Fibroblast of mammary gland (primary cell): ENCODE results near the gene ATP1A3.
A peak's percentile ranks its signal among the peaks of the same experiment; 100 is the strongest.
"Not testable (repeated sequence)": the region's sequence is repeated elsewhere in the genome, so short reads cannot be mapped to it uniquely, and the experiment has no call there.

Experiments
- DNase-seq: peaks from one replicate; pipeline ENCODE4 v3.0.0-alpha.2; 2010; ENCODE audit warnings: low read depth
- H3K4me3 ChIP-seq: 2 replicates; pipeline ENCODE4 v1.5.1; 2011; ENCODE audit warnings: low read depth, mild to moderate bottlenecking, low read length, moderate library complexity; ENCODE audit not compliant: control insufficient read depth
- TF ChIP-seq, protein P1 (sequence below): conservative IDR thresholded peaks from 2 replicates; pipeline ENCODE4 v1.5.1; 2011; ENCODE audit warnings: low read depth, low read length, inconsistent platforms; ENCODE audit not compliant: control insufficient read depth, insufficient read depth

ATP1A3 gene

DNA sequence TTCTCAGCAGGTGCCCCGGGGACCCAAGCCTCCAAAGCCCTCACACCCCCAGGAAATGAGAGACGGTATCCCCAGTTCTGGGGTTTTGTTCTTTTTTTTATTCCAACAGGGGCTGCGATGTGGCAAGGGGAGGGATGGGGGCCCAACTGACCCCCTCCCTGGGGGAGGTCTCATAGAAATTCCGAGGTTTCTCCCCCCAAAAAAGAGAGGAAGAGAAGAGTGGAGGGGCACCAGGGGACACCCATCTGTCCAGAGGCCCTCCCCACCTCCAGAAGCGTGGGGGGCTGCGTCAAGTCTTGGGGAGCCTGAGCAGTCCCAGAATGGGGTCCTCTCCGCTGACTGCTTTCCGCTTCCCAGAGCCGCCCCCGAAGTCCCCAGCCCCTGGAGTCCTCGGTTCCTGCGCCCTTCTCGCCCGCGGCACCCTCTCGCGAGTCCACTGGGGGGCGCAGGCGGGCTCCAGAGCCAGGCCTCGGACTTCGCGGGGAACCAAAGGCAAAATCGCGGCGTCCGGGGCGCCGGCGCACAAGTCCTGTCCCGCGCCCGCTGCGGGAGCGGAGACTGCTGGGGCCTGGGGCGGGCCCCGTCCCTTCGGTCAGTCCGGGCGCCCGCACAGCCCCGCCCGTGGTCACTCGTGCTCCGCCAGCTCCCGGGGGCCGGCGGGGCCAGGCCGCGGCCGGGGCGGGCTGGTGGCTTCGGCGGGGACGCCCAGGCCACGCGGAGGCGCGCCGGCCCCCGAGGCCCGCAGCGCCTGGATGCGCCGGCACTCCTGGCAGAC, 4.4 kb upstream of the ATP1A3 start:
- TF ChIP-seq, protein P1, sequence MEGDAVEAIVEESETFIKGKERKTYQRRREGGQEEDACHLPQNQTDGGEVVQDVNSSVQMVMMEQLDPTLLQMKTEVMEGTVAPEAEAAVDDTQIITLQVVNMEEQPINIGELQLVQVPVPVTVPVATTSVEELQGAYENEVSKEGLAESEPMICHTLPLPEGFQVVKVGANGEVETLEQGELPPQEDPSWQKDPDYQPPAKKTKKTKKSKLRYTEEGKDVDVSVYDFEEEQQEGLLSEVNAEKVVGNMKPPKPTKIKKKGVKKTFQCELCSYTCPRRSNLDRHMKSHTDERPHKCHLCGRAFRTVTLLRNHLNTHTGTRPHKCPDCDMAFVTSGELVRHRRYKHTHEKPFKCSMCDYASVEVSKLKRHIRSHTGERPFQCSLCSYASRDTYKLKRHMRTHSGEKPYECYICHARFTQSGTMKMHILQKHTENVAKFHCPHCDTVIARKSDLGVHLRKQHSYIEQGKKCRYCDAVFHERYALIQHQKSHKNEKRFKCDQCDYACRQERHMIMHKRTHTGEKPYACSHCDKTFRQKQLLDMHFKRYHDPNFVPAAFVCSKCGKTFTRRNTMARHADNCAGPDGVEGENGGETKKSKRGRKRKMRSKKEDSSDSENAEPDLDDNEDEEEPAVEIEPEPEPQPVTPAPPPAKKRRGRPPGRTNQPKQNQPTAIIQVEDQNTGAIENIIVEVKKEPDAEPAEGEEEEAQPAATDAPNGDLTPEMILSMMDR = peak; percentile 43
- H3K4me3 ChIP-seq = no peak overlapping the region
- DNase-seq = peak; percentile 34

DNA sequence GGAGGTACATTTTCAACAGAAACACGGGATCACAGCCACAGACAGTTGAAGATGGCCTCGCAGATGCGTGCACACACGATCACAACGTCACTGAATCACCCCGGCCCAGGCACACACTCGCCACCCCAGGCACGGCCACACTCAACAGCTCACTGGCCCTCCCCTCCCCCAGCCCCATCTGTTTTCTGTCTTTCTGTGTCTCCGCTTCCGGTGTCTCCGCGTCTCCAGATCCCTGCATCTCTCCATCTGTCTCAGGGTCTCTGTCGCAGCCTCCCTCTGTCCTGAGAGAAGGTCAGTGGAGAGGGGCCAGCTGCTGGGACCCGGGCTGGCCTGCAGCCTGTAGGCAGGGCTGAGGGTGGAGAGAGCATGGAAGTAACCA, 3.8 kb upstream of the ATP1A3 start:
- DNase-seq = no peak

DNA sequence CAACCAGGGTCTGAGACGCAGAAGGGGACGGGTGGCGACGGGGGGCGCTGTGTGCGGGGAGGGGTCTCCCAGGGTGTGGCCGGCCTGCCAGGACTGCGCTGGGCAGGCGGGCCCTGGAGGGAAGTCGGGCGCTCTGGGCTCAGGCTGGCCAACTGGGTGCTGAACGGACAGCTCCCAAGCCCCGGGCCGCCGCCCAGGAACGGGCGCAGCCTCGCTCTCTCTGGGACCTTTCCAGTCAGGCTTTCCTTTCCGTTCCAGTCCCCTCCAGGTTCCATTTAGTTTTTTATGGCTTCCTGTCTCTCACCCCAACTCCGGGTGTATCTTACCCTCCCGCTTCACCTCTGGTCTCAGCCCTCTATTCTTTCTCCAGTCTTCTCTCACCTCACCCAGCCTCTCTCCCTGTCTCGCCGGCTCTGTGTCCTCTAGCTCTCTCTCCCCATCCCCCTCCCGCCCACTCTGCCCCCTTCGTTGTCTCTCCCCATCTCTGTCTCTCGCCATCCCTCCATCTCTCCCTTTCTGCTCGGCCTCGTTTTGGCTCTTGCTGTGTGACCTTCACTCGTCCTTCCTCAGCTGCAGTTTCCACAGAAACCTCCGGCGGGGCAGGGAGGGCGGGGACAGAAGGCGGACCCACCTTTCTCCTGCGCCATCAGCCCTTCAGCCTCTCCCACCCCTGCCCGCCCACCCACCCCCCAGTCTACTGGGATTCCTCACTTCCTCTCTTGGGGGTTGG, 3.3 kb upstream of the ATP1A3 start:
- H3K4me3 ChIP-seq = no peak overlapping the region
- DNase-seq = peak; percentile 22
- TF ChIP-seq, protein P1 = no peak

More for the DNA sequence above, 3.8 kb upstream of the ATP1A3 start:
- TF ChIP-seq, protein P1 = no peak
- no peak overlapping the region for H3K4me3 ChIP-seq

DNA sequence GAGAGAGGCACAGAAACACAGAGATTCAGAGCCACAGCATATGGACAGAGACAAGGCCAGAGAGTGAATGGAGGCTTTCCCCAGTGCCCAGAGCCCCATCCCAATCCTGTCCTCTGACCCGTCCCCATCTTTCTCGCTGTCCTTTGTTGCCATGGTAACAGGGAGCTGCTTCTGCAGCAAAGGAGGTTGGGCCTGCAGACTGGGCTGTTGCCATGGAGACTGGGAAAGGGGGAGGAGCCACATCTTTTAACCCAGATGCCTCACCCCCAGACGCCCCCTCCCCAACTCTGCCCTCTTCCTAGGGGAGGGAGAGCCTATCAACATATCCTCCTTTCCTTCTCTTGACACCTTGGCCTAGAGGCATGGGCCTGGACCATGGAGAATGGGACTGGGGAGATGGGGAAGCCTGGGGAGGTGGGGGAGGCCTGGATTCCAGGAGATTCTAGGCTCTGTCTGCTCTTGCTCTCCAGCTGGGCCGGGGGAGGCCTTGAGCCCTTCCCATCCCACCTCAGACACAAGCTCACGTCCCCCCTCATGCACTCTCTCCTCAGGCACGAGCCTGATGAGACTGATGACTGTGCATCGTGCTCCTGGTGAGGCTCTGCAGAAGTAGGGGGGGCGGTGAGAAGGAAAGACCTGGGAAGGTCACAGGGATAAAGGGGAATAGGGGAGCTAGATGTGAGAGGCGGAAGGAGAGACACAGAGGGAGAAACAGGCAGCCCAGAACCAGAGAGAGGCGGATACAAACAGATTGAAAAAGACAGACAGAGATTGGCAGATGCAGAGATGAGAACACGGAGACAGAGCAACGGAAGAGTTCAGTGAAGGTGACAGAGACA, 2.1 kb upstream of the ATP1A3 start:
- H3K4me3 ChIP-seq = no peak overlapping the region
- no peak for DNase-seq
- TF ChIP-seq, protein P1 = no peak

DNA sequence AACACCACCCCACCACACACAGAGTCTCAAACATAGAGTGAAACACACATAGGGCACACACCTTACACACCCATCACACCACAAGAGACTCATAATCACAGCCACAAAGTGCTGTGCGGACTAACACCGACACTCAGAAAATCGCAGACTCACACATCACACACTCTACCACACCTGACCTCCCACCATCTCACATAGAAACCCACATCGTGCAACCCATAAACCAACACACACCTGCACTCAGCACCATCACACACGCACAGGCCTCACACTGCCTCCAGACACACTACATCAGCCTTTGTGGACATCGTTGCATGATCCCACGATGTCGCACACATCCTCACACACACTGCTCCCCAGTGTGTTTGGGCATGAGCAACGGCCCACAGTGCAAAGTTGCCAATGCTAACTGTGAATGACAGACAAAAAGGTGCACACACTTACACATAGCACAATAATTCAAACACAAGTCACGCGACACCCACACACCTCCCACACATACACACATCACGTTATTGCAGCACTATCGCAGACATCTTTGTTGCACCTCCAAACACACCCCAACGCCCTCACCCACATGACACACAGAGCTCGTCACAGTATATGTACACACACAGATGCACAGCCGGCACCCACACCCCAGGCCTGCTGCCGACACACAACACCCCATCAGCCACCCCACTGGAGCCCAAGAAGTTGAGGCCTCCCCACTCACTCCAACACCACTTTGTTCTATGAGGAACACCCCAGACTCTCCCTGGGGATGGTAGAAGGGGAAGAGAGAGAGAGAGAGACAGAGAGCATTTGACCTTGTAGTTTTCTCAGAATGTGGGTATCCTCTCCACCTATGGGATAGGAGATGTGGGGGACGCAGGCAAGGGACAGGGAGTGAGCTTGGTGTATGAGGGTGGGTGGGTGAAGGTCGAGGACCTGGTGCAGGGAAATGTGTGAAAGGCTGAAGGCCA, 1.2 kb upstream of the ATP1A3 start:
- no peak overlapping the region for H3K4me3 ChIP-seq
- TF ChIP-seq, protein P1 = no peak
- no peak for DNase-seq

DNA sequence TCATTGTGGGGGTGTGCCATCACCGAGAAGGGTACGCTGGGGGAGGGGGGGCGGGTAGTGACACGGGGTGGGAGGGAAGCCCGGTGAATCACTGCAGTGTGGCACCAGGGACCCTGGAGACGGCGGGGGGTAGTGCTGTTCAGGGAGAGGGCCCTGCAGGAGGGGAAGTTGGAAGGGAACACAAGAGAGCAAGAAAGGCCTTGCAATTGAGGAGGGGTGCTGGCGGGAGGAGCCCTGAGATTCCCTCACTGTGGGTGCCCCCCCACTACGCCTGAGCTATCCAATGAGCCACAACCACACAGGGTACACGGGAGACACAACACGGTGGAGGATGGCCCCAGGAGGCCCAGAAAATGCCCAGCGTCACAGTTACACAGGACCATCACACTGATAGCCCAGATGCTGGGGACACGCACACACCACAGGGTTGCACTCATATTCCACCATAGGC, 516 bp upstream of the ATP1A3 start:
- H3K4me3 ChIP-seq = no peak overlapping the region

DNA sequence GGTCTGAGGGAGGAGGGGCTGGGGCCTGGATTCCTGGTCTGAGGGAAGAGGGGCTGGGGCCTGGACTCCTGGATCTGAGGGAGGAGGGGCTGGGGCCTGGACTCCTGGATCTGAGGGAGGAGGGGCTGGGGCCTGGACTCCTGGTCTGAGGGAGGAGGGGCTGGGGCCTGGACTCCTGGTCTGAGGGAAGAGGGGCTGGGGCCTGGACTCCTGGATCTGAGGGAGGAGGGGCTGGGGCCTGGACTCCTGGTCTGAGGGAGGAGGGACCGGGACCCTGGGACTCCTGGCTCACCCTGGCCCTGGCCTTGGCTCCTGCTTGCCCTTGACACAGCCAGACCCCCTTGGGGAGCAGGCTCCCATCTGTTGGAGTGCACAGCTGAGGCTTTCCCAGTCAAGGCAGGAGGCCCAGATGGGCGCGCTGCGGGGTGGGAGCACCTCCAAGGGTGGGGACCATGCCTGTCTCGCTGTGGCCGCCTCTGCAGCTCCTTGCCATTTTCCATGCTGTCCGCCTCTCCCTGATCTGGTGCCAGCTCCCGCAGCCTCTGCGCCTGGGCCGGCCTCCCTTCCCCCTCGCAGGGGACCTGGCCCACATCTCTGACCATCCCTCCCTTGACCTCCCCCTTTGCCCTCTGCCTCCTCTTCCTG, 2.0 kb downstream of the ATP1A3 start:
- DNase-seq, H3K4me3 ChIP-seq: not testable (repeated sequence)

More for the DNA sequence above, 516 bp upstream of the ATP1A3 start:
- TF ChIP-seq, protein P1 = no peak
- no peak for DNase-seq
